Gastrocnemius medialis (tissue), 4 donors: ENCODE results near the gene PTPRE.

Experiments used
- POLR2A ChIP-seq, 2 donors: fragments of 450-650 bp; IDR thresholded peaks; one replicate each; pipeline ENCODE4 v1.6.1; 2017; ENCODE audit warnings: antibody characterized with exemption in 2 of 2, mild to moderate bottlenecking in 2 of 2, moderate library complexity in 2 of 2
- TF ChIP-seq, protein P1 (sequence below), 5 experiments: fragments of 450-650 bp in 3 of 5; fragments of 200-600 bp in 2 of 5; sonication (generic) in 2 of 5; IDR thresholded peaks in 4 of 5; conservative IDR thresholded peaks in 1 of 5; 1 replicate in 4 of 5; 2 replicates in 1 of 5; pipeline ENCODE4 v1.5.1; 2016 to 2019; ENCODE audit warnings: antibody characterized with exemption in 5 of 5, mild to moderate bottlenecking in 3 of 5, moderate library complexity in 3 of 5

DNA sequence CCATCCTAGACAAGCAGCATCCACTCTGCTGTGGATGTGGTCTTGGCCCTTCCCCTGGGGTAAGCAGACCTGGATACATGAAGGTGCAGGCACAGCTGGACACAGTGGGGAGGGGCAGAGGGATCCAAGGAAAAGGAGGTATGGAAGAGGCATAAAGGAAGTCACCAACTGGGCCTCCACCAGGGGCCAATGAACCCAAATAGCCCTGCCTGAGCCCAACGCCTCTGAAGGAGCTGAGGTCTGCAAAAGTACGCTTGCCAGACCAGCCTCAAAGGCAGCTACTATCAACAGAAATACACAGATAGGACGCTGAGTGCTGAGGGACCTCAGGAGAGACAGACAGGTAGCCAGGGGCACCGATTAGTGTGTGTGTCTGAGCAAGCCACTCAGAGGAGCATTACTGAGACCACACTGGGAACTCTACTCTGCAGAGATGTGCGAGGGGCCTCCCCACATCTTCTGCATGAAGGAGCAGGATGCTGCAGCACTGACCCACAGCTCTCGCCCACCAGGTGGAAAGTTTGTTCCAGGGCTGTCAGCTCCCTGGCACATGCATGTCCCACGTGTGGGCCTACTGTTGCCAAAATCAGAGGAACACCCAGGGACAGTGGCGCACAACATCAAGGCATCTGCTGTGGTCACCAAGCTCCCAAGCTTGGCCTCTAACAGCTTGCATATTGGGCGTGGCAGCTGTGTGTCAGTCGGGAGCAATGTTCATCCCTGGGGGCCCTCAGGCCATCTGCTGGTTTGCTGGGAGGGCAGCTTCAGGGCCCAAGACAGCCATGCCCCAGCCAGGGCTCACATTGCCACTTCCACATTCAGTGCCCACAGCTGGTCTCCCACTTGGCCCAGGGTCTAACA, 179.3 kb downstream of the PTPRE start:
- TF ChIP-seq, protein P1, sequence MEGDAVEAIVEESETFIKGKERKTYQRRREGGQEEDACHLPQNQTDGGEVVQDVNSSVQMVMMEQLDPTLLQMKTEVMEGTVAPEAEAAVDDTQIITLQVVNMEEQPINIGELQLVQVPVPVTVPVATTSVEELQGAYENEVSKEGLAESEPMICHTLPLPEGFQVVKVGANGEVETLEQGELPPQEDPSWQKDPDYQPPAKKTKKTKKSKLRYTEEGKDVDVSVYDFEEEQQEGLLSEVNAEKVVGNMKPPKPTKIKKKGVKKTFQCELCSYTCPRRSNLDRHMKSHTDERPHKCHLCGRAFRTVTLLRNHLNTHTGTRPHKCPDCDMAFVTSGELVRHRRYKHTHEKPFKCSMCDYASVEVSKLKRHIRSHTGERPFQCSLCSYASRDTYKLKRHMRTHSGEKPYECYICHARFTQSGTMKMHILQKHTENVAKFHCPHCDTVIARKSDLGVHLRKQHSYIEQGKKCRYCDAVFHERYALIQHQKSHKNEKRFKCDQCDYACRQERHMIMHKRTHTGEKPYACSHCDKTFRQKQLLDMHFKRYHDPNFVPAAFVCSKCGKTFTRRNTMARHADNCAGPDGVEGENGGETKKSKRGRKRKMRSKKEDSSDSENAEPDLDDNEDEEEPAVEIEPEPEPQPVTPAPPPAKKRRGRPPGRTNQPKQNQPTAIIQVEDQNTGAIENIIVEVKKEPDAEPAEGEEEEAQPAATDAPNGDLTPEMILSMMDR (IDR thresholded peaks at IDR 0.05 in 4 of 5, conservative IDR thresholded peaks at IDR 0.05 in 1 of 5): no peak
- TF ChIP-seq POLR2A (IDR thresholded peaks at IDR 0.05): no peak
